Pancreas (tissue), 10 donors: ENCODE data around the gene KCNMA1. TPM values are rescaled to one million over a fixed set of nuclear protein-coding genes. Genes with fewer than 3 reads are reported as not detected.

Source experiments
- ATAC-seq, 4 donors: fragments of 200-7000 bp; cut with Tn5 transposase; one replicate each; pipeline versions ENCODE4 v1.8.0 to v1.9.1; 2020; ENCODE audit warnings: mild to moderate bottlenecking in 4 of 4, moderate library complexity in 4 of 4
- DNase-seq, 6 donors: peaks; one replicate each; pipeline ENCODE4 v3.0.0-alpha.2; 2020
- FAIRE-seq: peaks from 2 replicates; lab custom pipeline; 2012; peaks lifted over from hg19 to GRCh38; lab: Jason Lieb, UNC
- H3K27ac ChIP-seq, 4 donors: fragments of 200-600 bp; sonication (generic); 1 replicate in 3 of 4; 2 replicates in 1 of 4; pipeline versions ENCODE4 v1.5.0 to v1.8.0; 2020
- H3K27me3 ChIP-seq, 4 donors: fragments of 200-600 bp; one replicate each; pipeline ENCODE4 v1.8.0; 2021
- H3K36me3 ChIP-seq, 3 donors: fragments of 200-600 bp; sonication (generic) in 1 of 3; one replicate each; pipeline versions ENCODE4 v1.5.0 to v1.8.0; 2020 to 2021
- H3K4me1 ChIP-seq, 3 donors: fragments of 200-600 bp; one replicate each; pipeline ENCODE4 v1.8.0; 2021
- H3K4me3 ChIP-seq, 4 donors: fragments of 200-600 bp; sonication (generic) in 2 of 4; one replicate each; pipeline versions ENCODE4 v1.5.0 to v1.8.0; 2020 to 2021
- H3K9me3 ChIP-seq, 4 donors: fragments of 200-600 bp; one replicate each; pipeline ENCODE4 v1.8.0; 2021
- WGBS, 2 donors: extraction: QIAGEN DNeasy Blood & Tissue Kit; methylation state at CpG; one replicate each; pipeline ENCODE4 v1.1.7; 2013; 5-methylcytosine and 5-hydroxymethylcytosine counted together
- intact Hi-C, 3 donors: fragments of 100-400 bp; cut with DNase I; formaldehyde crosslinking; loops; one replicate each; pipeline versions ENCODE4 v1.11.1 to v1.14.2; 2022
- polyA plus RNA-seq, 2 donors: library from polyadenylated mRNA; stranded (reverse); fragments of 200-250 nt; gene quantifications; one replicate each; pipeline ENCODE4 v1.2.3, GENCODE V29; 2013
- total RNA-seq, 6 donors: library from RNA; stranded (reverse); fragmentation: NEBNext Ultra II Directional in 4 of 6; extraction: Animal tissue kit (Norgen Biotek cat#: 25700) in 4 of 6; gene quantifications; one replicate each; pipeline versions ENCODE4 v1.2.1 to v1.2.4, GENCODE V29; 2021 to 2023
- TF ChIP-seq, protein P1 (sequence below), 4 donors: fragments of 200-600 bp; sonication (generic) in 3 of 4; IDR thresholded peaks; one replicate each; pipeline versions ENCODE4 v1.5.0 to v1.8.0; 2021; ENCODE audit warnings: antibody characterized with exemption in 4 of 4
- donor health status: healthy with polysubstance abuse.
- donor health status: DM: no; HTN: no; CAD: no; lungs with moderate emphysema.
- donor health status: DM: no; HTN: no; CAD: no.
- donor health status: control.
- donor health status: control.
- donor health status: Bipolar disorder and iron deficiency.
- donor health status: DM: yes; HTN: yes; CAD: no.
- donor health status: DM: no; HTN: no; CAD: no.
- donor health status: DM: no; HTN: no; CAD: no.
- donor health status: DM: yes; HTN: yes; CAD: no.

KCNMA1 gene
- total and polyA plus RNA-seq, 8 donors: 3.5 to 19.4 (median 9.3) TPM

- Histone ChIP-seq H3K36me3 (no peaks in the 10 kb centered on the region), H3K27ac (no peak overlapping the region), H3K4me1 (no peaks in the 10 kb centered on the region), H3K9me3 (no peaks in the 10 kb centered on the region), H3K4me3 (no peak overlapping the region), H3K27me3 (no peaks in the 10 kb centered on the region)
- FAIRE-seq (no peak), ATAC-seq (peak in 3 of 4 donors; percentile 17 to 76 (median 68)), DNase-seq (no peak)
- TF ChIP-seq, protein P1, sequence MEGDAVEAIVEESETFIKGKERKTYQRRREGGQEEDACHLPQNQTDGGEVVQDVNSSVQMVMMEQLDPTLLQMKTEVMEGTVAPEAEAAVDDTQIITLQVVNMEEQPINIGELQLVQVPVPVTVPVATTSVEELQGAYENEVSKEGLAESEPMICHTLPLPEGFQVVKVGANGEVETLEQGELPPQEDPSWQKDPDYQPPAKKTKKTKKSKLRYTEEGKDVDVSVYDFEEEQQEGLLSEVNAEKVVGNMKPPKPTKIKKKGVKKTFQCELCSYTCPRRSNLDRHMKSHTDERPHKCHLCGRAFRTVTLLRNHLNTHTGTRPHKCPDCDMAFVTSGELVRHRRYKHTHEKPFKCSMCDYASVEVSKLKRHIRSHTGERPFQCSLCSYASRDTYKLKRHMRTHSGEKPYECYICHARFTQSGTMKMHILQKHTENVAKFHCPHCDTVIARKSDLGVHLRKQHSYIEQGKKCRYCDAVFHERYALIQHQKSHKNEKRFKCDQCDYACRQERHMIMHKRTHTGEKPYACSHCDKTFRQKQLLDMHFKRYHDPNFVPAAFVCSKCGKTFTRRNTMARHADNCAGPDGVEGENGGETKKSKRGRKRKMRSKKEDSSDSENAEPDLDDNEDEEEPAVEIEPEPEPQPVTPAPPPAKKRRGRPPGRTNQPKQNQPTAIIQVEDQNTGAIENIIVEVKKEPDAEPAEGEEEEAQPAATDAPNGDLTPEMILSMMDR (IDR thresholded peaks at IDR 0.05): no peak
- WGBS, 2 donors: 79 to 88% methylated on average over 8 of the region's 8 CpGs
- intact Hi-C loops: no loop called here
Observed at GRCh38 chr10:77037735-77038403, 599.7 kb downstream of the KCNMA1 start.

GRCh38 chr10:77036993-77037734 is 600.4 kb downstream of the KCNMA1 start:
- peak in 3 of 4 donors; percentile 14 to 56 (median 55) for ATAC-seq
- intact Hi-C loops: no loop called here

DNA sequence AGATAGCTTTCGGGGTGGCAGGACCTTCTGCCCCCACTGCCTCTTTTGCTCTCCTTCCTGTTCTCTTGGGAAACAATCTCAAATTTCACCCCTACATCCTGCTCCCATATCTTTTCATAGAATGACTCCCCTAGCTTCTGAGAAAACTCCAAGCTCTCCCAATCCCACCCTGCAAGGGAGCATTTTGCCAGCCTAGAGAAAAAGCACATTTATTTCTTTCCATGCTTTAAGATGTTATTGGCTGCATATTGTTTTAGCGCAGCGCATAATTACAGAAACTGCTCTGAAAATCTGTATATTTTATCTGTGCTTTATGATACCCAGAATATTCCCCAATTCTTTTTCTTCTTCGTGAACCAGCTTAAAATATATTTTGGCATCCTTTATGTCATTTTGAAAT is 601.3 kb downstream of the KCNMA1 start:
- no peak for FAIRE-seq
- 92 to 93% methylated on average over 4 of the region's 4 CpGs for WGBS, 2 donors
- TF ChIP-seq, protein P1 (IDR thresholded peaks at IDR 0.05): no peak
- intact Hi-C loops: no loop called here
- H3K27ac ChIP-seq: no peak overlapping the region
- no peak for DNase-seq
- no peaks in the 10 kb centered on the region for H3K36me3 ChIP-seq
- no peaks in the 10 kb centered on the region for H3K4me1 ChIP-seq
- no peak overlapping the region for H3K4me3 ChIP-seq
- no peaks in the 10 kb centered on the region for H3K9me3 ChIP-seq
- H3K27me3 ChIP-seq: no peaks in the 10 kb centered on the region
- ATAC-seq: no peak

More at GRCh38 chr10:77036993-77037734, 600.4 kb downstream of the KCNMA1 start:
- TF ChIP-seq, protein P1 (IDR thresholded peaks at IDR 0.05): peak; percentile 10 to 35 (median 28)
- 82 to 88% methylated on average over 6 of the region's 6 CpGs for WGBS, 2 donors
- H3K36me3 ChIP-seq: no peaks in the 10 kb centered on the region
- no peaks in the 10 kb centered on the region for H3K4me1 ChIP-seq
- no peaks in the 10 kb centered on the region for H3K27me3 ChIP-seq
- H3K9me3 ChIP-seq: no peaks in the 10 kb centered on the region
- H3K27ac ChIP-seq: no peak overlapping the region
- DNase-seq (no peak), FAIRE-seq (no peak)
- H3K4me3 ChIP-seq: no peak overlapping the region

DNA sequence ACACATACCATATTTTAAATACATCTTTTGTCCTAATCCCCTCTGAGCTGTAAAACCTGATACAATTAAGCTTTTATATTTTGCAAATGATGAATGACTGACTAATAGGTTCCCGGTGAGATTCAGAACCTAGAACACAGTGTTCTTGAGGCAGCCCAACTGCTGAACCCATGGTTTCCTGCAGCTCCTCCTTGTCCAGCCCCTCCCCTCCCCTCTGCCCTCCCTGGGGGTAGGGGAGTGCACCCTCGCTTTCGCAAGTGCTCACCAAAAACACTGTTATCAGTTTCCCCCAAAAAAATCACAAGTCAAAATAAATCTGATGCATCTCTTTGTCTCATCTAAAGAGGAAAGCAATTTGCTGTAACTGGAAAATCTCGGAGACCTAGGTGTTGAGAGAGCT is 602.8 kb downstream of the KCNMA1 start:
- WGBS, 2 donors: 84 to 89% methylated on average over 4 of the region's 4 CpGs

More for the DNA sequence above, 602.8 kb downstream of the KCNMA1 start:
- no peak for DNase-seq
- FAIRE-seq: no peak
- TF ChIP-seq, protein P1 (IDR thresholded peaks at IDR 0.05): no peak
- intact Hi-C loops: no loop called here
- Histone ChIP-seq H3K4me3 (no peak overlapping the region), H3K4me1 (no peaks in the 10 kb centered on the region), H3K27me3 (no peaks in the 10 kb centered on the region), H3K36me3 (no peaks in the 10 kb centered on the region), H3K9me3 (no peaks in the 10 kb centered on the region), H3K27ac (no peak overlapping the region)
- ATAC-seq: no peak
